ENCODE data around the gene GALC.
"Not testable (repeated sequence)": the region's sequence is repeated elsewhere in the genome, so short reads cannot be mapped to it uniquely, and the experiment has no call there.

The GALC gene

GRCh38 chr14:87992718-87993628, at the start of gene GALC:
GALC (minus strand) TSS chr14:87993182; CDS start chr14:87993164, 18 bp downstream.
- peak; percentile 97 for DNase-seq

GRCh38 chr14:88040146-88040545, 47.2 kb upstream of the GALC start:
- DNase-seq: no peak

- no peak for DNase-seq
These were observed 46.2 kb upstream of the GALC start for GRCh38 chr14:88039197-88039596.

- DNase-seq: no peak
These were observed 44.3 kb upstream of the GALC start for GRCh38 chr14:88037325-88037724.

- DNase-seq: no peak
These were observed 43.4 kb upstream of the GALC start for GRCh38 chr14:88036422-88036821.

GRCh38 chr14:88034076-88034475, 41.1 kb upstream of the GALC start:
- DNase-seq: no peak

- no peak for DNase-seq
These were observed 39.4 kb upstream of the GALC start for GRCh38 chr14:88032373-88032772.

GRCh38 chr14:88030892-88031291, 37.9 kb upstream of the GALC start:
- no peak for DNase-seq

- DNase-seq: no peak
These were observed 37.1 kb upstream of the GALC start for GRCh38 chr14:88030079-88030478.

- DNase-seq: no peak
These were observed 36.5 kb upstream of the GALC start for GRCh38 chr14:88029500-88029899.

- DNase-seq: peak; percentile 28
These were observed 33.9 kb upstream of the GALC start for GRCh38 chr14:88026890-88027289.

GRCh38 chr14:88025313-88025712, 32.3 kb upstream of the GALC start:
- DNase-seq: no peak

- not testable (repeated sequence) for DNase-seq
These were observed 31.5 kb upstream of the GALC start for GRCh38 chr14:88024252-88025086.

GRCh38 chr14:88023658-88024187, 30.7 kb upstream of the GALC start:
- peak; percentile 41 for DNase-seq

- DNase-seq: no peak
These were observed 24.6 kb upstream of the GALC start for GRCh38 chr14:88017535-88017934.

GRCh38 chr14:88016768-88017167, 23.8 kb upstream of the GALC start:
- DNase-seq: no peak

GRCh38 chr14:88013750-88014349, 20.9 kb upstream of the GALC start:
- DNase-seq: peak; percentile 61

- no peak for DNase-seq
These were observed 19.5 kb upstream of the GALC start for GRCh38 chr14:88012495-88012894.

GRCh38 chr14:88010331-88010730, 17.3 kb upstream of the GALC start:
- no peak for DNase-seq

- DNase-seq: no peak
These were observed 16.5 kb upstream of the GALC start for GRCh38 chr14:88009486-88009885.

GRCh38 chr14:88008039-88008742, 15.2 kb upstream of the GALC start:
- no peak for DNase-seq

GRCh38 chr14:88007608-88008007, 14.6 kb upstream of the GALC start:
- no peak for DNase-seq
